ENCODE results near the gene KIRREL3.

Gene KIRREL3

GRCh38 chr11:126592496-126593410 lies 407.8 kb downstream of the KIRREL3 start:
- DNase-seq = no peak

- no peak for DNase-seq
Measured at GRCh38 chr11:126591966-126592489, 408.5 kb downstream of the KIRREL3 start.

- no peak for DNase-seq
Measured at GRCh38 chr11:126589492-126589803, 411.1 kb downstream of the KIRREL3 start.

DNA sequence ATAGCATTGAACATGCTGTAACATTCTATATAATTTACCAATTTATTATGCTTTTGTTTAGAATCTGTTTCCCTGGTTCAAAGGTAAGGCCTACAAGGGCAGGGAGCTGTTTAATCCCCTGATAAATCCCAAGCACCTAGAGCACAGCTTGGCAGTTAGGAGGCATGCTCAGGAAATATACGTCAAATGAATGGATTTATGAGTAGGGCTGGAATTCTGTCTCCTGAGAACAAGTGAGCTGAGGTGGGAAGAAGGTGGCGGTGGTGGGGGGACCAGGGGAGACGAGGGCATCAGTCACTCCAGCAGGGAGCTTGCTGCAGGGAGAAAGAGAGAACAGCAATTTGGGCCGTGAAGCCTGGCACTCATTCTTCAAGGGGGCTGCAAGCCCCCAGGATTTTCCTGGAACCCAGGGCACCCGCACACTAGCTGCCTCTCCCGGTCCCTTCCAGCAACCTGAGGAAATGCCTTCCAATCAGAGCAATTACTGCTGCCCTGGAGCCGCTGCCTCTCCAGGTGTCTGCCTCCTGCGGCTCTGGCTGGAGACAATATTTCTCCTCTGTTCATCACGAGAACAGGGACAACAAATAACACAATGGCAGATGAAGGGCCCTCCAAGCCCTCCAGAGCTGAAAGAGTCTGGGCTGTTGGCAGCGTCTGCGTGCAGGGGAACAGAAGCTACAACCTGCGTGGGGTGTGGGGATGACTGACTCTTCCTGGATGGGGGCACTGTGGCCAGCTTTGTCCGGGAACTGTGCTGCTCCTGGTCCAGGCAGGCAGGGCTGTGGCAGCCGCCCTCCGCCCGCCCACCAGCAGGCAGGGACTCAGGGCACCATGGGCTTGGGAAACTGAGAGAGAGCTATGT lies 411.7 kb downstream of the KIRREL3 start:
- DNase-seq = peak; percentile 73

- no peak for DNase-seq
Measured at GRCh38 chr11:126587541-126587940, 413.0 kb downstream of the KIRREL3 start.

DNA sequence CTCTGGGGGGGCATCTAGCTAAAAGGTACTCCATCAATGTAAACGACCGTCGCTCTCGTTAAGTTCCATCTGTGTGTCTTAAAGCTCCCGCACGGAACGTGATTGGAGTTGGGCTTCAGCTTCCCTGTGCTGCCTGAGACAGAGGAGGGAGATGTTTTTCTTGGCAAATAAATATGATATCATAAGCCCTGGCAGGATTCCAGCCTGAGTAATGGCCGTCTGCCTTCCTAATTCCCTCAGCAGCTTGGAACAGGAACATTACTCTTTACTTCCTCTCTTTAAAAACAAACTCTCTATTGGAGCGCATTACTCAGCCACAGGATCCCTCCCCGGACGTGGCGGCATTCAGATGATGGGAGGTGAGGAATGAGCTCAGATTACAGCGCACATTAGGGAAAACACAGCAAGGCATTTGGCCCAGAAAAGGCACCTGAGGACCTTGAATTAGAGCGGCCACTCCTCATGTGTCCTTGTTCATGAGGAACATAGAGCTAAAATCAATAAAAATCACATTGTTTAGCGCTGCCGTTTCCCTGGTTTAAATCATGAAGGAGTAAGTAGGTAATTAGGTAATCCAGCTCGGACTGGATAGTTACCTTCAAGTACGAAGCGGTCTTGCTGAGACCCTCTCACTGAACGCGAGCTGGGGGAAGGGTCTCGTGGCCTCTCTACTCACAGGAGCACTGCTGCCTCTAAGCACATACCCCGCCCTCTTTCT lies 414.6 kb downstream of the KIRREL3 start:
- DNase-seq = peak; percentile 53

GRCh38 chr11:126585388-126585773 lies 415.2 kb downstream of the KIRREL3 start:
- DNase-seq = no peak

- no peak for DNase-seq
Measured at GRCh38 chr11:126583594-126584427, 416.8 kb downstream of the KIRREL3 start.

DNA sequence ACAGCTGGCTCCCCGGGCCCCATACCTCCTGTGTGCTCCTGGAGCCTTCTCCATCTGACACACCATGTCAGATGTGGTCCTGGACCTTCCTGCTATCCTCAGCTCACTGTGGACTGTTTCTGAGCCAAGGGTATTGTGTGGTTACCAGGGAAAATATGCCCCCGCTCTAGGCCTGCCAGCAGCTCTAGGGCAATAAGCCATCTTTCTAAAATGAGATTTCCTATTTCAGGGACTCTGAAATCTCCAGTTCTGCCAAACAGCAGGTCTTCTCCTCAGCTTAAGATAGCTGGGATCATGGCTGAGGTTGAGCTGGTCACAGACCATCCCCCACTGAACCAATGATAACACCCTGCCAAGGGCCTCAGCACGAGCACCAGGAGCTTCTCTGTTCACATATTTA lies 417.5 kb downstream of the KIRREL3 start:
- no peak for DNase-seq

GRCh38 chr11:126581871-126582648 lies 418.5 kb downstream of the KIRREL3 start:
- no peak for DNase-seq

- no peak for DNase-seq
Measured at GRCh38 chr11:126578426-126578825, 422.1 kb downstream of the KIRREL3 start.

GRCh38 chr11:126578021-126578420 lies 422.5 kb downstream of the KIRREL3 start:
- DNase-seq = no peak

- DNase-seq = no peak
Measured at GRCh38 chr11:126575849-126576248, 424.7 kb downstream of the KIRREL3 start.

- DNase-seq = peak; percentile 21
Measured at GRCh38 chr11:126573325-126573978, 427.1 kb downstream of the KIRREL3 start.

DNA sequence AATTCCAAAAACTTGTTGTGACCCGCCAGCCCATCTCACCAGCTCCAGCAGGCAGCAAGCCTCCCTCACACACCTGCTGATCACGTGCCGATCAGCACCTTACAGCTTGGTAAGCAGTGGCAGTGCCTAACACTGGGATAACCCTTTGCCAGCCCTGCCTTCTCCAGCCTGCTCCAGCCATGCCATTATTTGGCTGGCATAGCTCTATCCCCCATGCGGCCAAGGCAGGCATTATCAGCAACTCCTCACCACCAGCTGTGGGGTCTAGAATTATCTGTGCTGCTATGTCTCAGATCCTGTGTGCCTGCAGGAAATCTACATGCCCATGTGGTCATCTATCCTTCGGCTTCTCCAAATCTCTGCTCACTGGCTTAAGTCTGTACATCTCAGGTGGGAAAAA lies 430.1 kb downstream of the KIRREL3 start:
- DNase-seq = no peak

GRCh38 chr11:126567419-126567818 lies 433.2 kb downstream of the KIRREL3 start:
- DNase-seq = no peak

DNA sequence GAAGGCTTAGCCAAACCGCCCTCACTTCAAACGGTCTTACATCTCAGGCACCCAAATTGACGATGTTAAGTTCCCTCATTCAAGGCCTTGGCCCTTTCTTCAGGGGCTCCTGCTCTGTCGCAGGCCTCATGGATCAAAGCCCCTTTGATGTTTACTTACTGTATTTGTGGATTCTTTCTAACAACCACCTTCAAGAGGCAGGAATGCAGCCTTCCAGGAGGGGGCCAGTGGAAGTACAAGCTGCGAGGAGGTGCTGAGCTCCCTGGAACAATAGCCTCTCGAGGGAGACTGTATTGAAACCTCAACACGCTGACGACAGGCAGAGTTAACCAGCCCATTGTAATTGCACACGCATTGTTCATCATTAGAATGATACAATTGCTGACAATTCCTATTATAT lies 436.0 kb downstream of the KIRREL3 start:
- DNase-seq = no peak

- no peak for DNase-seq
Measured at GRCh38 chr11:126561327-126561893, 439.2 kb downstream of the KIRREL3 start.

DNA sequence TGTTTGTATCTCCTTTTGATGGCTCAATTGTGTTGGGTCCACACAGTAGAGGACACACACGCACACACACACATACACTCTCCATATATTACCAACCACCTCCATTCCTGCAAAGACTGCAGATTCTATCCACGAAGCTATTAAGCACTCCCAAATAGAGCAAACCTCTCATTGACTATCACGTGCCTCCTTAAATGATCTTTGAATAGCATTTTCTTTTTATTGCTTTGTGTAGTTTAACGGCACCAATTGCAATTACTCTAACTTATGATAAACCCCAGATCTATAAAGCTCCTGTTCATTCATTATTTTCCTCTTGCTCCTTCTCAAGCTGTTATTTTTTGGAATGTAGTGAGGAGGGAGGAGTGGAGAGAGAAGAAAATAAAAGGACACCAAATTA lies 440.3 kb downstream of the KIRREL3 start:
- DNase-seq = peak; percentile 28

Measured in NCI-H774 (cell line).